Lung (tissue), 12 donors: ENCODE results near the gene ACVR1B. TPM values are rescaled to one million over a fixed set of nuclear protein-coding genes. Genes with fewer than 3 reads are reported as not detected.

Experiments used
- ATAC-seq: fragments of 200-7000 bp; cut with Tn5 transposase; one replicate; pipeline ENCODE4 v1.9.1; 2020; ENCODE audit warnings: moderate number of reproducible peaks; ENCODE audit not compliant: insufficient read depth, low FRiP score
- DNase-seq, 3 donors: peaks; one replicate each; pipeline ENCODE4 v3.0.0-alpha.2; 2013 to 2017
- H3K27ac ChIP-seq, 2 donors: one replicate each; pipeline ENCODE4 v1.5.1; 2013; ENCODE audit warnings: mild to moderate bottlenecking in 2 of 2, moderate library complexity in 2 of 2, control low read depth in 1 of 2, inconsistent platforms in 1 of 2, low read depth in 1 of 2, low read length in 1 of 2
- H3K27me3 ChIP-seq, 3 donors: one replicate each; pipeline ENCODE4 v1.5.1; 2013; ENCODE audit warnings: low read length in 2 of 3; ENCODE audit not compliant: control insufficient read depth in 3 of 3, insufficient read depth in 3 of 3
- H3K36me3 ChIP-seq, 4 donors: one replicate each; pipeline ENCODE4 v1.5.1; 2013; ENCODE audit warnings: low read length in 4 of 4, mild to moderate bottlenecking in 1 of 4, moderate library complexity in 1 of 4; ENCODE audit not compliant: control insufficient read depth in 4 of 4, insufficient read depth in 4 of 4
- H3K4me1 ChIP-seq, 5 donors: one replicate each; pipeline ENCODE4 v1.5.1; 2013; ENCODE audit warnings: low read length in 5 of 5, mild to moderate bottlenecking in 2 of 5, moderate library complexity in 1 of 5; ENCODE audit not compliant: control insufficient read depth in 5 of 5, insufficient read depth in 5 of 5
- H3K4me3 ChIP-seq: one replicate; pipeline ENCODE4 v1.5.1; 2013; ENCODE audit warnings: mild to moderate bottlenecking, control low read depth, moderate library complexity
- H3K9ac ChIP-seq, 2 donors: one replicate each; pipeline ENCODE4 v1.5.1; 2013; ENCODE audit warnings: low read length in 2 of 2, control low read depth in 1 of 2; ENCODE audit not compliant: insufficient read depth in 1 of 2
- H3K9me3 ChIP-seq, 4 donors: one replicate each; pipeline ENCODE4 v1.5.1; 2013; ENCODE audit warnings: low read length in 3 of 4, mild to moderate bottlenecking in 1 of 4, moderate library complexity in 1 of 4; ENCODE audit not compliant: control insufficient read depth in 4 of 4, insufficient read depth in 3 of 4
- WGBS, 2 donors: extraction: QIAGEN DNeasy Blood & Tissue Kit; methylation state at CpG; one replicate each; pipeline ENCODE4 v1.1.7; 2013; 5-methylcytosine and 5-hydroxymethylcytosine counted together
- polyA plus RNA-seq, 2 donors: library from polyadenylated mRNA; stranded (reverse); fragments of 200-250 nt; gene quantifications; one replicate each; pipeline ENCODE4 v1.2.1, GENCODE V29; 2013
- total RNA-seq, 2 donors: library from RNA; depleted of rRNA in 1 of 2; stranded (reverse); fragments of >200 nt in 1 of 2; gene quantifications; one replicate each; pipeline ENCODE4 v1.2.1, GENCODE V29; 2014 to 2021
- TF ChIP-seq, protein P1 (sequence below): IDR thresholded peaks from 2 replicates; pipeline ENCODE4 v1.5.1; 2012; ENCODE audit warnings: mild to moderate bottlenecking; ENCODE audit errors: control extremely low read depth, extremely low read depth
- donor health status: control.
- donor health status: control.
- donor health status: Bipolar disorder and iron deficiency.
- donor health status: healthy.
- donor health status: DM: yes; HTN: yes; CAD: no.

Gene ACVR1B
- total and polyA plus RNA-seq, 4 donors: 14.0 to 41.7 (median 21.0) TPM

DNA sequence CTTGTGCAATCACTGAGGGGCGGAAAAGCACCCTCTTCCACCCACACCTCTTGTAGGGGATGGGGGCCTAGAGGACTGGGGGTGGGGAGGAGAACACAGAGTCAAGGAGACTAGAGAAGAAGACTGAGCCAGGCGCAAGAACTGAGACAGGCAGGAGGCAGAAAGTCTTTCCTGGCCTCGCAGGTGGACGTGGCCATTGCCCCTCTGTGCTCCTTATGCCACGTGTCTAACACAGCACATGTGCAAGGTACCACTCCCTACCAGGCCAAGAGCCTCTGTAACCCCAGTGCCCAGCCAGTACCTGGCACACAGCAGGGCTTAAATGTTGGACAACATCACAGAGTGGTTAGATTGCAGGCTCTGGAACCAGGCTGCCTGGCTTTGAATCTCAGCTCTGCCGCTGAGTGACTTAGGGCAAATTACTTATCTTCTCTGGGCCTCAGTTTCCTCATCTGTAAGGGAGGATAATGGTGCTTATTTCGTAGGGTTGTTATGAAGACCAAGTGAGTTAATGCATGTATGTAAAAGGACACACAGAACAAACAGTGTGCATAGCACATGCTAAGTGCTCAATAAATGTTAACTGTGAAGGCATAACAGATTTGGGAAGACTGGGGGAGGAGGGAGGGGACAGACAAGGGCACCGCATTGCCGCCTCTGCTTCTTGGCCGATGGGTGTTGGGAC lies 53.9 kb downstream of the ACVR1B start:
- H3K36me3 ChIP-seq: peaks cover 0 to 3% (median 0%) of the 10 kb centered on the region in 4 donors
- H3K27me3 ChIP-seq: peaks cover 0 to 29% (median 0%) of the 10 kb centered on the region in 3 donors
- no peaks in the 10 kb centered on the region for H3K9me3 ChIP-seq
- no peak overlapping the region for H3K9ac ChIP-seq
- DNase-seq (no peak), ATAC-seq (no peak)
- TF ChIP-seq, protein P1, sequence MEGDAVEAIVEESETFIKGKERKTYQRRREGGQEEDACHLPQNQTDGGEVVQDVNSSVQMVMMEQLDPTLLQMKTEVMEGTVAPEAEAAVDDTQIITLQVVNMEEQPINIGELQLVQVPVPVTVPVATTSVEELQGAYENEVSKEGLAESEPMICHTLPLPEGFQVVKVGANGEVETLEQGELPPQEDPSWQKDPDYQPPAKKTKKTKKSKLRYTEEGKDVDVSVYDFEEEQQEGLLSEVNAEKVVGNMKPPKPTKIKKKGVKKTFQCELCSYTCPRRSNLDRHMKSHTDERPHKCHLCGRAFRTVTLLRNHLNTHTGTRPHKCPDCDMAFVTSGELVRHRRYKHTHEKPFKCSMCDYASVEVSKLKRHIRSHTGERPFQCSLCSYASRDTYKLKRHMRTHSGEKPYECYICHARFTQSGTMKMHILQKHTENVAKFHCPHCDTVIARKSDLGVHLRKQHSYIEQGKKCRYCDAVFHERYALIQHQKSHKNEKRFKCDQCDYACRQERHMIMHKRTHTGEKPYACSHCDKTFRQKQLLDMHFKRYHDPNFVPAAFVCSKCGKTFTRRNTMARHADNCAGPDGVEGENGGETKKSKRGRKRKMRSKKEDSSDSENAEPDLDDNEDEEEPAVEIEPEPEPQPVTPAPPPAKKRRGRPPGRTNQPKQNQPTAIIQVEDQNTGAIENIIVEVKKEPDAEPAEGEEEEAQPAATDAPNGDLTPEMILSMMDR: no peak
- 63 to 77% methylated on average over 10 of the region's 10 CpGs for WGBS, 2 donors
- H3K4me1 ChIP-seq: peaks cover 0 to 36% (median 15%) of the 10 kb centered on the region in 5 donors
- H3K4me3 ChIP-seq: no peak overlapping the region
- no peak overlapping the region for H3K27ac ChIP-seq

DNA sequence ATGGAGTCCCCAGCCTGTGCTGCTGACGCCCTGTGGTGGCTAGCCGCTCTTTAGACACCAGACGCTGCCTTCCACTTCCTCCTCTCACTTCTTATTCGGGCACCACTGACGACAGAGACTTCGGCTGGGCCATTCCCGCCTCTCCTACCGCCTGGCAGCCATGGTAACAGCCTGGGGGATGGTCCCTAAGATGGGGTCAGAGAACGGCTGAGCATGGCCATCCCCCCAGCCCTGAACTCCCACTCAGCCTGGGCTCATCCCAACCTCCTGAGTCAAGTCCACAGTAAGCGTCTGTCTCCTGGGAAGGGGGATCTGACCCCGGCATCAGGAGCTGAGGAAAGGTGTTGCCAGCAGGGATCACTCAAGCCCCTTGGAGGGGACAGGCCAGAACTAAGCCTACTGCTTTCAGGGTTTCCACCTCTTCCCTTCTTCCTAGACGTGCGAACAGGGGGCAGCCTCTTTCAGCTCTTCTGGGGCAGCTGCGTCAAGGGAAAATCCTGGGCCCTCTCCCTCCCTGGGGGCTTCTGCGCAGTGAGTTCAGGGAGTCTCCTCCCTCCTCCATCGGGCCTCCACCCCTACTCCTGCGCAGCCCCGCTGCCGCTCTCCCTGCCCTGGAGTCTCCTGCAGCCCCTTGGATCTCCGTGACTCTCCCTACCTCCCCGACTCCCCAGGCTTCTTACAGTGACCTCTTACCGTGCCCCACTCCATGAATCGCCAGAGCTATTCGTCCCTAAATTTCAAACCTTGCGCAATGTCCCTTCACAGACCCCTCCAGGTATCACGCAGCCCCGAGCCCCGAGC lies 54.6 kb downstream of the ACVR1B start:
- TF ChIP-seq, protein P1: no peak
- Histone ChIP-seq H3K36me3 (peaks cover 0 to 9% (median 4%) of the 10 kb centered on the region in 4 donors), H3K4me3 (peak overlapping the region; percentile 17), H3K4me1 (peaks cover 0 to 44% (median 22%) of the 10 kb centered on the region in 5 donors), H3K9ac (no peak overlapping the region), H3K27ac (peak overlapping the region in 1 of 2 donors; percentile 55), H3K27me3 (peaks cover 0 to 29% (median 0%) of the 10 kb centered on the region in 3 donors), H3K9me3 (no peaks in the 10 kb centered on the region)
- 18 to 20% methylated on average over 28 of the region's 28 CpGs for WGBS, 2 donors
- peak; percentile 47 to 55 (median 55) for DNase-seq
- no peak for ATAC-seq

DNA sequence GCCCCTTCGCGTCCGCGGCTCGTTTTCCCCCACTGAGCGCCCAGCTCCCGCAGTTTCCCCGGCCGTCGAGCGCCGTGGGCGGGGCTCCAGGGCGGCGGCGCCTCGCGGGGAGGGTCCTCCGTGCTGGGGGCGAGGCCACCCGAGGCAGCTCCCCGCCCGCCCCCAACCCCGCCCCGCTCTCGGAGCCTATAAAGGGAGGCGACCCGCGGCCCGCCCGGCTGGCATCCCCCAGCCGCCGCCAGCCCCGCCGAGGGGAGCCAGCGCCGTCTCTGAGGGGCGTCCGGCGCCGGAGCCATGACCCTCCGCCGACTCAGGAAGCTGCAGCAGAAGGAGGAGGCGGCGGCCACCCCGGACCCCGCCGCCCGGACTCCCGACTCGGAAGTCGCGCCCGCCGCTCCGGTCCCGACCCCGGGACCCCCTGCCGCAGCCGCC lies 55.2 kb downstream of the ACVR1B start, which contains the start of gene TAMALIN:
TAMALIN (plus strand) TSS at position 221 of the 432 bp plus-strand sequence; CDS start at position 295, 74 bp downstream.
- peak within 1 kb of the TSS; percentile 46 to 48 for H3K9ac ChIP-seq
- DNase-seq (peak; percentile 87 to 91 (median 89)), ATAC-seq (peak; percentile 36)
- WGBS, 2 donors: 1% methylated on average over 25 to 60 of the region's 60 CpGs
- H3K9me3 ChIP-seq: no peaks in the 10 kb centered on the region
- peak within 1 kb of the TSS; percentile 89 to 96 for H3K27ac ChIP-seq
- H3K4me1 ChIP-seq: peaks cover 0 to 50% (median 24%) of the 10 kb centered on the region in 5 donors
- H3K27me3 ChIP-seq: peaks cover 0 to 29% (median 0%) of the 10 kb centered on the region in 3 donors
- peaks cover 0 to 10% (median 9%) of the 10 kb centered on the region in 4 donors for H3K36me3 ChIP-seq
- TF ChIP-seq, protein P1: no peak
- H3K4me3 ChIP-seq: peak within 1 kb of the TSS; percentile 83
